Kidney (tissue), 14 donors: ENCODE results near the gene RIC3. TPM values are rescaled to one million over a fixed set of nuclear protein-coding genes. Genes with fewer than 3 reads are reported as not detected.

Experiments used
- DNase-seq, 5 donors: peaks; one replicate each; pipeline ENCODE4 v3.0.0-alpha.2; 2013 to 2020
- FAIRE-seq: peaks from 2 replicates; lab custom pipeline; 2012; peaks lifted over from hg19 to GRCh38; lab: Jason Lieb, UNC
- H3K27ac ChIP-seq, 2 donors: one replicate each; pipeline ENCODE4 v1.7.0; 2013; ENCODE audit warnings: low read depth in 2 of 2, low read length in 2 of 2, inconsistent platforms in 1 of 2
- H3K27me3 ChIP-seq: one replicate; pipeline ENCODE4 v1.7.1; 2013; ENCODE audit warnings: low read length, inconsistent platforms; ENCODE audit not compliant: control insufficient read depth, insufficient read depth
- H3K36me3 ChIP-seq, 3 donors: one replicate each; pipeline versions ENCODE4 v1.7.0 to v1.7.1; 2013; ENCODE audit warnings: low read length in 3 of 3, control low read depth in 1 of 3, inconsistent platforms in 1 of 3; ENCODE audit not compliant: insufficient read depth in 3 of 3, control insufficient read depth in 2 of 3
- H3K4me1 ChIP-seq, 3 donors: one replicate each; pipeline versions ENCODE4 v1.7.0 to v1.7.1; 2013; ENCODE audit warnings: low read length in 3 of 3, inconsistent platforms in 1 of 3, low read depth in 1 of 3; ENCODE audit not compliant: control insufficient read depth in 2 of 3, insufficient read depth in 2 of 3
- H3K4me3 ChIP-seq, 3 donors: one replicate each; pipeline versions ENCODE4 v1.7.0 to v1.8.1; 2013; ENCODE audit warnings: low read length in 3 of 3, control low read depth in 1 of 3, inconsistent platforms in 1 of 3
- H3K9ac ChIP-seq, 3 donors: one replicate each; pipeline versions ENCODE4 v1.7.0 to v1.7.1; 2013; ENCODE audit warnings: low read length in 3 of 3, control low read depth in 1 of 3, inconsistent platforms in 1 of 3
- H3K9me3 ChIP-seq, 3 donors: one replicate each; pipeline versions ENCODE4 v1.7.0 to v1.7.1; 2013; ENCODE audit warnings: low read length in 3 of 3, control low read depth in 1 of 3, inconsistent platforms in 1 of 3; ENCODE audit not compliant: control insufficient read depth in 2 of 3, insufficient read depth in 1 of 3
- intact Hi-C: fragments of 100-400 bp; cut with DNase I; formaldehyde crosslinking; loops from one replicate; pipeline ENCODE4 v1.11.1; 2022
- polyA plus RNA-seq: library from polyadenylated mRNA; stranded (reverse); fragments of 350-450 nt; fragmentation: Illumina TruSeq; extraction: RNeasy Lipid Tissue Mini Kit (QIAGEN cat#74804); gene quantifications from one replicate; pipeline ENCODE4 v1.2.3, GENCODE V29; 2014; ENCODE audit warnings: low read depth, low replicate concordance; ENCODE audit not compliant: insufficient read depth
- total RNA-seq: library from RNA; stranded (reverse); fragmentation: NEBNext Ultra II Directional; extraction: Animal tissue kit (Norgen Biotek cat#: 25700); gene quantifications from one replicate; pipeline ENCODE4 v1.2.1, GENCODE V29; 2021
- TF ChIP-seq, protein P1 (sequence below): IDR thresholded peaks from 3 replicates; pipeline ENCODE4 v1.5.1; 2012; ENCODE audit warnings: mild to moderate bottlenecking, moderate library complexity, borderline replicate concordance; ENCODE audit not compliant: insufficient read depth; ENCODE audit errors: extremely low read depth
- donor health status: control.
- donor health status: control.
- donor health status: control.
- donor health status: control.
- donor health status: control.
- donor health status: DM: yes; HTN: yes; CAD: no.
- donor health status: Normal renal cell carcinoma (clear cell type).

The RIC3 gene
- total and polyA plus RNA-seq, 2 donors from 2014 or later, result 10.5 to 30.7 TPM

- H3K27me3 ChIP-seq, result no peaks in the 10 kb centered on the region
- TF ChIP-seq, protein P1, sequence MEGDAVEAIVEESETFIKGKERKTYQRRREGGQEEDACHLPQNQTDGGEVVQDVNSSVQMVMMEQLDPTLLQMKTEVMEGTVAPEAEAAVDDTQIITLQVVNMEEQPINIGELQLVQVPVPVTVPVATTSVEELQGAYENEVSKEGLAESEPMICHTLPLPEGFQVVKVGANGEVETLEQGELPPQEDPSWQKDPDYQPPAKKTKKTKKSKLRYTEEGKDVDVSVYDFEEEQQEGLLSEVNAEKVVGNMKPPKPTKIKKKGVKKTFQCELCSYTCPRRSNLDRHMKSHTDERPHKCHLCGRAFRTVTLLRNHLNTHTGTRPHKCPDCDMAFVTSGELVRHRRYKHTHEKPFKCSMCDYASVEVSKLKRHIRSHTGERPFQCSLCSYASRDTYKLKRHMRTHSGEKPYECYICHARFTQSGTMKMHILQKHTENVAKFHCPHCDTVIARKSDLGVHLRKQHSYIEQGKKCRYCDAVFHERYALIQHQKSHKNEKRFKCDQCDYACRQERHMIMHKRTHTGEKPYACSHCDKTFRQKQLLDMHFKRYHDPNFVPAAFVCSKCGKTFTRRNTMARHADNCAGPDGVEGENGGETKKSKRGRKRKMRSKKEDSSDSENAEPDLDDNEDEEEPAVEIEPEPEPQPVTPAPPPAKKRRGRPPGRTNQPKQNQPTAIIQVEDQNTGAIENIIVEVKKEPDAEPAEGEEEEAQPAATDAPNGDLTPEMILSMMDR, result no peak
- DNase-seq (peak in 3 of 5 donors; percentile 30 to 42 (median 33)), FAIRE-seq (no peak)
- no peaks in the 10 kb centered on the region for H3K36me3 ChIP-seq
- peaks cover 0 to 26% (median 13%) of the 10 kb centered on the region in 3 donors for H3K4me1 ChIP-seq
- intact Hi-C loops, result no loop called here
- no peak overlapping the region for H3K9ac ChIP-seq
- H3K27ac ChIP-seq, result no peak overlapping the region
- no peaks in the 10 kb centered on the region for H3K9me3 ChIP-seq
- H3K4me3 ChIP-seq, result peak overlapping the region in 1 of 3 donors; percentile 53
Measured at GRCh38 chr11:8082391-8083087, 86.3 kb downstream of the RIC3 start.

- Histone ChIP-seq H3K27me3 (no peaks in the 10 kb centered on the region), H3K9ac (no peak overlapping the region), H3K27ac (no peak overlapping the region), H3K4me3 (peak overlapping the region; percentile 8 to 53 (median 52)), H3K4me1 (peaks cover 0 to 23% (median 13%) of the 10 kb centered on the region in 3 donors), H3K9me3 (no peaks in the 10 kb centered on the region), H3K36me3 (no peaks in the 10 kb centered on the region)
- intact Hi-C loops, result no loop called here
- DNase-seq (peak in 4 of 5 donors; percentile 25 to 74 (median 32)), FAIRE-seq (no peak)
- TF ChIP-seq, protein P1, result no peak
Measured at GRCh38 chr11:8081591-8082250, 87.1 kb downstream of the RIC3 start.

DNA sequence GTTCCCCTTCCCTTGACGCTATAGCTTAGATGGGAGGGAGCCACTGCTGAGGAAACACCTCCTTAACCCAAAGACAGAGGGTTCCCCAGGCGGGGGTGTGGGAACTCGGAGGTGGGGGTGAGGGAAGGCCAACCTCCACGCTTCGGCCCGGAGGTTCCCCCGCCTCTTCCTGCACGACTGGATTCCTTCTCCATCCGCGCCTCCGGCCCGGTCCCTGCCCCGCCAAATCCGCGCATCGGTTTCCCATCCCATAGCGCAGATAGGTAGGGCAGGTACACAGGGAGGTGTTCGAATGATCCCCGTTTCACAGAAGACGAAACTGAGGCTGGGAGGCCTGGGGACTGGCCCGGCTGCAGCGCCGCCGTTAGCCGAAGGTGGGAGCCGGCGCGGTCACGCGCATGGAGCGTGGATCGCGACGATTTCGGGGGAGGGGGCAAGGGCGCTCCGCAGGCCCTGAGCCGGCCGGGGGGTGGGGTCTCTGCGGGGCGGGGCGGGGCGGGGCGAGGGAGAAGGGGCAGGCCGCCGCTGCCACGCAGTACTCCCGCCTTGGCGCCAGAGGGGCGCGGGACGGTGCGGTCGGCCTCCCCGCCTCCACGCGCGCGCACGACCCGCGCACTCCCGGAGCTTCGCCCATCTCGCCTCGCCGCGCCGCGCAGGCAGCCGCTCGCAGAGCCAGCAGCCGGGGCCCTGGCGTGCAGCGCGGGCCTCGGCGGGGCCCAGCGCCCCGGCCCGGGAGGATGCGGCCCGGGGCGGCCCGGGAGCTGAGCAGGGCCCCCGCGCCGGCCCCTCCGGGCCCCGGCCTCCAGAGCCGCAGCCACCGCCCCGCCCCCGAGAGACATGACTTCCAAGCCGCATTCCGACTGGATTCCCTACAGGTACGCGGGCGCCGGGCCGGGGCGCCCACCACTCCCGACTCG is 87.9 kb downstream of the RIC3 start, which contains the start of gene TUB:
TSS of gene TUB (plus strand) at position 538 of the 917 bp plus-strand sequence. CDS start at position 838, 300 bp downstream.
- intact Hi-C loops, result no loop called here
- Histone ChIP-seq H3K9ac (peak within 1 kb of the TSS in 1 of 3 donors; percentile 67), H3K27ac (no peak within 1 kb of the TSS)

More for the DNA sequence above, 87.9 kb downstream of the RIC3 start, which contains the start of gene TUB:
- TF ChIP-seq, protein P1, result no peak
- Histone ChIP-seq H3K4me3 (peak within 1 kb of the TSS; percentile 52 to 73 (median 59)), H3K9me3 (no peaks in the 10 kb centered on the region), H3K36me3 (no peaks in the 10 kb centered on the region), H3K27me3 (no peaks in the 10 kb centered on the region), H3K4me1 (peaks cover 0 to 21% (median 13%) of the 10 kb centered on the region in 3 donors)
- FAIRE-seq (no peak), DNase-seq (peak in 4 of 5 donors; percentile 52 to 83 (median 69))
